Ectodermal cell (in vitro differentiated cells): ENCODE measurements around the gene TMPRSS12.
"Not testable (repeated sequence)": the region's sequence is repeated elsewhere in the genome, so short reads cannot be mapped to it uniquely, and the experiment has no call there.

Experiments used
- H3K27ac ChIP-seq: 2 replicates; pipeline ENCODE4 v1.7.0; 2013; ENCODE audit warnings: mild to moderate bottlenecking, low read depth, low read length; ENCODE audit not compliant: insufficient read depth, poor library complexity, severe bottlenecking
- H3K27me3 ChIP-seq: 2 replicates; pipeline ENCODE4 v1.7.0; 2013; ENCODE audit warnings: mild to moderate bottlenecking, low read length; ENCODE audit not compliant: insufficient read depth, control insufficient read depth, poor library complexity, severe bottlenecking
- H3K36me3 ChIP-seq: one replicate; pipeline ENCODE4 v1.7.0; 2013; ENCODE audit warnings: low read length; ENCODE audit not compliant: control insufficient read depth, insufficient read depth
- H3K4me1 ChIP-seq: one replicate; pipeline ENCODE4 v1.7.0; 2013; ENCODE audit warnings: low read length; ENCODE audit not compliant: control insufficient read depth, insufficient read depth
- H3K4me3 ChIP-seq: 2 replicates; pipeline ENCODE4 v1.7.0; 2013; ENCODE audit warnings: low read depth, low read length, control low read depth; ENCODE audit not compliant: insufficient read depth
- H3K9me3 ChIP-seq: 2 replicates; pipeline ENCODE4 v1.7.0; 2013; ENCODE audit warnings: mild to moderate bottlenecking, low read length, moderate library complexity; ENCODE audit not compliant: control insufficient read depth
- WGBS, 2 experiments: methylation state at CpG; one replicate each; pipeline ENCODE4 v1.1.7; 2013; ENCODE audit warnings: missing lambda C conversion rate in 2 of 2; 5-methylcytosine and 5-hydroxymethylcytosine counted together

TMPRSS12 gene

DNA sequence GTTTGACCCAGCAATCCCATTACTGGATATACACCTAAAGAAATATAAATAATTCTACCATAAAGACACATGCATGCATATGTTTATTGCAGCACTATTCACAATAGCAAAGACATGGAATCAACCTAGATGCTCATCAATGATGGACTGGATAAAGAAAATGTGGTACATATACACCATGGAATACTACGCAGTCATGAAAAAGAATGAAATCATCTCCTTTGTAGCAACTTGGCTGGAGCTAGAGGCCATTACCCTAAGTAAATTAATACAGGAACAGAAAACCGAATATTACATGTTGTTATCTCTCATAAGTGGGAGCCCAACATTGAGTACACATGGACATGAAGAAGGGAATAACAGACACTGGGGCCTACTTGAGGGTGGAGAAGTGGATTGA is 13.0 kb downstream of the TMPRSS12 start:
- H3K4me1 ChIP-seq, H3K36me3 ChIP-seq, H3K27ac ChIP-seq, H3K27me3 ChIP-seq, H3K4me3 ChIP-seq, H3K9me3 ChIP-seq: not testable (repeated sequence)
- WGBS, 2 experiments: 94 to 100% methylated on average over 2 of the region's 2 CpGs

- Histone ChIP-seq H3K4me1 (no peaks in the 10 kb centered on the region), H3K27me3 (no peaks in the 10 kb centered on the region), H3K36me3 (no peaks in the 10 kb centered on the region), H3K4me3 (no peak overlapping the region), H3K27ac (no peak overlapping the region), H3K9me3 (no peaks in the 10 kb centered on the region)
- WGBS, 2 experiments: 91 to 92% methylated on average over 4 of the region's 4 CpGs
Observed at GRCh38 chr12:50859621-50860310, 17.0 kb downstream of the TMPRSS12 start.

GRCh38 chr12:50862316-50862715 is 19.6 kb downstream of the TMPRSS12 start:
- Histone ChIP-seq H3K27ac (no peak overlapping the region), H3K9me3 (no peaks in the 10 kb centered on the region), H3K4me3 (no peak overlapping the region), H3K27me3 (no peaks in the 10 kb centered on the region), H3K4me1 (no peaks in the 10 kb centered on the region), H3K36me3 (no peaks in the 10 kb centered on the region)
- 94 to 95% methylated on average over 6 of the region's 6 CpGs for WGBS, 2 experiments

DNA sequence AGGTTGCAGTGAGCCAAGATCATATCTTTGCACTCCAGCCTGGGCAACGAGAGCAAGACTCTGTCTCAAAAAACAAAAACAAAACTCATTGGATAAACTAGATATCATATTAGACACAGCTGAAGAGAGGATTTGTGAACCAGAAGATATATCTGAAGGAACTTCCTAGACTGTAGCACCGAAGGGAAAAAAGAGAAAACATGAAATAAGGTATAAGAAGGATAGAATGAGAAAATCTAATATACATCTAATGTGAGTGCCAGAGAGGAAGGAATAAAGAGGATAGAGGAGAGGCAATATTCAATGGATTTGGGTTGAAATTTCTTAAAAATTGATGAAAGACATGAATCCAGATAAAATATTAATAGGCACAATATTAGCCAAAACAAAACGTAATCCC is 22.5 kb downstream of the TMPRSS12 start:
- Histone ChIP-seq H3K27ac (no peak overlapping the region), H3K4me1 (no peaks in the 10 kb centered on the region), H3K36me3 (no peaks in the 10 kb centered on the region), H3K4me3 (no peak overlapping the region), H3K27me3 (no peaks in the 10 kb centered on the region), H3K9me3 (no peaks in the 10 kb centered on the region)
- 88 to 97% methylated on average over 2 of the region's 3 CpGs for WGBS, 2 experiments

DNA sequence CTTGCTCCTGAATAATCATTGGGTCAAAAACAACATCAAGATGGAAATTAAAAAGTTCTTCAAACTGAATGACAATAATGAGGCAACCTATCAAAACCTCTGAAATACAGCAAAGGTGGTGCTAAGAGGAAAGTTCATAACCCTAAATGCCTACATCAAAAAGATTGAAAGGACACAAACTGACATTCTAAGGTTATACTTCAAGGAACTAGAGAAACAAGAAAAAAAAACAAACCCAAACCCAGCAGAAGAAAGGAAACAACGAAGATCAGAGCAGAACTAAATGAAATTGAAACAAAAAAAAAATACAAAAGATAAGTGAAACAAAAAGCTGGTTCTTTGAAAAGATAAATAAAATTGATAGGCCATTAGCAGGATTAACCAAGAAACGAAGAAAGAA is 26.2 kb downstream of the TMPRSS12 start:
- not testable (repeated sequence) for H3K4me3 ChIP-seq, H3K9me3 ChIP-seq, H3K27ac ChIP-seq, H3K36me3 ChIP-seq, H3K27me3 ChIP-seq, H3K4me1 ChIP-seq
- no CpG with 5 or more reads among the region's 2 CpGs for WGBS, 2 experiments

- 100% methylated on average over 1 of the region's 3 CpGs for WGBS, 2 experiments
- no peak overlapping the region for H3K27ac ChIP-seq
- no peak overlapping the region for H3K4me3 ChIP-seq
- no peaks in the 10 kb centered on the region for H3K36me3 ChIP-seq
- H3K27me3 ChIP-seq: no peaks in the 10 kb centered on the region
- H3K4me1 ChIP-seq: no peaks in the 10 kb centered on the region
- no peaks in the 10 kb centered on the region for H3K9me3 ChIP-seq
Observed at GRCh38 chr12:50882563-50882962, 39.8 kb downstream of the TMPRSS12 start.

- WGBS, 2 experiments: 90 to 92% methylated on average over 3 of the region's 3 CpGs
- Histone ChIP-seq H3K9me3 (no peaks in the 10 kb centered on the region), H3K27ac (no peak overlapping the region), H3K27me3 (no peaks in the 10 kb centered on the region), H3K4me3 (no peak overlapping the region), H3K4me1 (no peaks in the 10 kb centered on the region), H3K36me3 (no peaks in the 10 kb centered on the region)
Observed at GRCh38 chr12:50887191-50887590, 44.5 kb downstream of the TMPRSS12 start.

- WGBS, 2 experiments: 98 to 100% methylated on average over 1 to 2 of the region's 2 CpGs
- no peak overlapping the region for H3K4me3 ChIP-seq
- H3K9me3 ChIP-seq: no peaks in the 10 kb centered on the region
- H3K36me3 ChIP-seq: no peaks in the 10 kb centered on the region
- H3K27ac ChIP-seq: no peak overlapping the region
- H3K4me1 ChIP-seq: no peaks in the 10 kb centered on the region
- no peaks in the 10 kb centered on the region for H3K27me3 ChIP-seq
Observed at GRCh38 chr12:50888666-50889065, 45.9 kb downstream of the TMPRSS12 start.

DNA sequence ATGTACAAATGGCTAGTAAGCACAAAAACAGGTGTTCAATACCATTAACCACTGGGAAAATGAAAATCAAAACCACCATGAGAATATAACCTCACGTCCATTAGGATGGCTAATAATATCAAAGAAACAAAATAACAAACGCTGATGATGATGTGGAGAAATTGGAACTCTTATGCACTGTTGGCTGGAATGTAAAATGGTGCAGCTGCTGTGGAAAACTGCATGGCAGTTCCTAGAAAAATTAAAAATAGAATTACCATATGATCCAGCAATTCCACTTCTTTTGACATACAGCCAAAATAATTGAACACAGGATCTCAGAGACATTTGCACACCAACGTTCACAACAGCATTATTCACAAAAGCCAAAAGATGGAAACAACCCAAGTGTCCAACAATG is 51.5 kb downstream of the TMPRSS12 start:
- H3K36me3 ChIP-seq: no peaks in the 10 kb centered on the region
- H3K27ac ChIP-seq: no peak overlapping the region
- H3K9me3 ChIP-seq: no peaks in the 10 kb centered on the region
- H3K27me3 ChIP-seq: no peaks in the 10 kb centered on the region
- no peaks in the 10 kb centered on the region for H3K4me1 ChIP-seq
- no peak overlapping the region for H3K4me3 ChIP-seq
- WGBS, 2 experiments: 92 to 100% methylated on average over 1 to 3 of the region's 3 CpGs

DNA sequence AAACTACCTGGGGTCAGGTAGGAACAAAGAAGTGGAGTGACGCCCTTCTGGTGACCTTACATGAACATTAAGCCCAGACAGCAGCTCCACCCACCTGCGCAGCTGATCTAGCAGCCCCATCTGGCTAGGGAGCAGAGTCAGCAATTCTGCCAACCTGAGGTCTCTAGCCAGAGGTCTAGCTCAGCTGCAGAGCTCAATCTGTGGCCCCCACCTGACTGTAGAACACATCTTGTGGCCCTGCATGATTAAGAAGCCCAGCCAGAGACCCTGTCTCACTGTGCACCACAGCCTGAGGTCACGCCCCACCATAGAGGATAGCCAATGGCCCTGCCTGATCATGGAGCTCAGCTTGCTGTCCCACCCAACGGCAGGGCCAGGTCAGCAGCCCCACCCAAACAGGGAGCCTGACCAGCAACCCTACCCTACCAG is 59.0 kb downstream of the TMPRSS12 start:
- Histone ChIP-seq H3K36me3 (no peaks in the 10 kb centered on the region), H3K4me1 (no peaks in the 10 kb centered on the region), H3K9me3 (no peaks in the 10 kb centered on the region), H3K27ac (no peak overlapping the region), H3K27me3 (no peaks in the 10 kb centered on the region), H3K4me3 (no peak overlapping the region)
- 82 to 83% methylated on average over 4 of the region's 4 CpGs for WGBS, 2 experiments

- not testable (repeated sequence) for H3K4me1 ChIP-seq, H3K4me3 ChIP-seq, H3K27me3 ChIP-seq, H3K27ac ChIP-seq, H3K36me3 ChIP-seq, H3K9me3 ChIP-seq
- 89 to 90% methylated on average over 3 to 5 of the region's 5 CpGs for WGBS, 2 experiments
Observed at GRCh38 chr12:50908479-50908878, 65.8 kb downstream of the TMPRSS12 start.
